PC-9 (cell line): ENCODE measurements around the gene DISC1. TPM values are rescaled to one million over a fixed set of nuclear protein-coding genes. Genes with fewer than 3 reads are reported as not detected.

Source experiments
- BruUV-seq: library from RNA; stranded (reverse); fragments of 400-500 nt; replicated peaks from 2 replicates; lab custom pipeline; 2021; lab: Mats Ljungman, UMichigan
- CTCF ChIA-PET: fragments of 300-600 bp; sonication (Branson Sonifier 250); formaldehyde crosslinking; loops from one replicate; lab custom pipeline; 2022; ENCODE audit warnings: antibody characterized with exemption; lab: Charles Lee
- POLR2A ChIA-PET: fragments of 300-600 bp; sonication (Branson Sonifier 250); formaldehyde crosslinking; loops from one replicate; lab custom pipeline; 2022; ENCODE audit warnings: antibody characterized with exemption; ENCODE audit not compliant: unreplicated experiment; lab: Charles Lee
- DNase-seq, 2 experiments: peaks; one replicate each; pipeline versions ENCODE4 v3.0.0 to v3.0.0-alpha.2; 2015 to 2022; ENCODE audit warnings: mixed read lengths in 1 of 2
- H2AFZ ChIP-seq: fragments of 200-600 bp; sonication (generic); 2 replicates; pipeline ENCODE4 v1.8.1; 2017; ENCODE audit warnings: antibody characterized with exemption
- H3F3A ChIP-seq: fragments of 200-600 bp; sonication (generic); 2 replicates; pipeline ENCODE4 v1.8.1; 2017; ENCODE audit warnings: antibody characterized with exemption, mild to moderate bottlenecking, low read depth; ENCODE audit not compliant: insufficient read depth
- H3K27ac ChIP-seq: fragments of 200-600 bp; sonication (generic); 2 replicates; pipeline ENCODE4 v1.6.1; 2016; ENCODE audit warnings: mixed run types
- H3K27me3 ChIP-seq: fragments of 200-600 bp; sonication (generic); 2 replicates; pipeline ENCODE4 v1.6.1; 2016; ENCODE audit warnings: low read depth, mixed run types; ENCODE audit not compliant: insufficient read depth
- H3K36me3 ChIP-seq: fragments of 200-600 bp; sonication (generic); 2 replicates; pipeline ENCODE4 v1.6.1; 2016; ENCODE audit warnings: low read depth, mixed run types
- H3K4me1 ChIP-seq: fragments of 200-600 bp; sonication (generic); replicated peaks from 2 replicates; pipeline ENCODE4 v1.6.1; 2016; ENCODE audit warnings: mixed run types; ENCODE audit not compliant: insufficient read depth
- H3K4me2 ChIP-seq: fragments of 200-600 bp; sonication (generic); 2 replicates; pipeline ENCODE4 v1.6.1; 2017; ENCODE audit warnings: mixed run types
- H3K4me3 ChIP-seq: fragments of 200-600 bp; sonication (generic); 2 replicates; pipeline ENCODE4 v1.6.1; 2016; ENCODE audit warnings: mixed run types
- H3K79me2 ChIP-seq: fragments of 200-600 bp; sonication (generic); 2 replicates; pipeline ENCODE4 v1.6.1; 2017; ENCODE audit warnings: low read depth, mixed run types
- H3K9me2 ChIP-seq: fragments of 200-600 bp; sonication (generic); 2 replicates; pipeline ENCODE4 v1.8.1; 2017; ENCODE audit warnings: mild to moderate bottlenecking; ENCODE audit not compliant: insufficient read depth
- H3K9me3 ChIP-seq: fragments of 200-600 bp; sonication (generic); 2 replicates; pipeline ENCODE4 v1.8.1; 2016; ENCODE audit warnings: low read depth; ENCODE audit not compliant: insufficient read depth
- H4K20me1 ChIP-seq: fragments of 200-600 bp; sonication (generic); 2 replicates; pipeline ENCODE4 v1.8.1; 2017; ENCODE audit not compliant: insufficient read depth
- EZH2 ChIP-seq: fragments of 200-600 bp; sonication (generic); IDR thresholded peaks from 2 replicates; pipeline ENCODE4 v1.8.0; 2017; ENCODE audit warnings: antibody characterized with exemption, low read depth
- intact Hi-C: fragments of 100-400 bp; cut with micrococcal nuclease; formaldehyde crosslinking; loops from one replicate; pipeline ENCODE4 v1.10.0; 2022; ENCODE audit not compliant: unreplicated experiment
- total RNA-seq: library from RNA; stranded (reverse); gene quantifications from 2 replicates; pipeline ENCODE4 v1.2.3, GENCODE V29; 2021
- TF ChIP-seq, protein P1 (sequence below): fragments of 200-600 bp; sonication (generic); conservative IDR thresholded peaks from 2 replicates; pipeline ENCODE4 v1.6.1; 2017; ENCODE audit warnings: mixed run types, antibody characterized with exemption, mild to moderate bottlenecking, moderate library complexity

The DISC1 gene
- total RNA-seq, 1 experiment from 2014 or later: 7.4 TPM

DNA sequence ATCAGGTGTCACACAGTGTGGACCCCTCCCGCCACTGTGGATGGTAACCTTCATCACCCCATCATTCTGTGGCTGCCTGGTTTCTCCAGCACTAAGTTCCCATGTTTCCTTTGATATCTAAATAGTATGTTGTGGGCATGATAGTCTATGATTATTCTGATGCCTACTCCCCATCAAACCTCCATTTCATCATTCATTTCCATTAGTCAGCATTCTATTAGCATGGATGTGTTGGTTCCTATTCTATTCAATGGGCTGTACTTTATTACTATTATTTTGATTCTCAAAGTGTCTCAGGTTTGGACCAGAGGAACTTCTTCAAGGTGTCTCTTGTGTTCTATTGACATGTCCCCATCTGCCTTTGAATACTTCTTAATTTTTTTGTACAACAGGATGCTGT, 112.0 kb downstream of the DISC1 start:
- intact Hi-C loops: no loop called here
- no peaks in the 10 kb centered on the region for H3K79me2 ChIP-seq

DNA sequence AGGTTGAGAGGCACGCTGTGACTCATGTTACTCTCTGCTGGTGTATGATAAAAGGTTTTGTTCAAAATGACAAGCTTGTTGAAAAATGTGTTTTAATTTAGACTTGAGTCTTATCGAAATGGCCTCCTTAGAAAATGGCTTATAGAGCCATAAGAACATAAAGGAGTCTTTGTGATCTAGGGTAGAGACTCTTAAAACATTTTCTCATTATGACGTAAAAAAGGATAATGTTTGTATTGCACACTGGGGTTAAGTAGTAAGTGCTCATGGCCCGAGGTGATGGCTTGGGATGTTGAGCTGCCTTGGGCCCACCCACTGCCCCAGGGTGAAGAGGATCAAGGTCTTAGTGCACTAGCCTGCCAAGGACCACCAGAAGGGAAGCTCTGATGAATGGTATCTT, 117.4 kb downstream of the DISC1 start:
- Histone ChIP-seq H4K20me1 (no peaks in the 10 kb centered on the region), H3K27ac (no peak overlapping the region), H3F3A (no peaks in the 10 kb centered on the region), H3K4me1 (no peaks in the 10 kb centered on the region), H3K79me2 (no peaks in the 10 kb centered on the region), H3K27me3 (no peaks in the 10 kb centered on the region), H3K9me2 (no peaks in the 10 kb centered on the region), H3K4me2 (no peak overlapping the region), H3K9me3 (no peaks in the 10 kb centered on the region), H2AFZ (no peak overlapping the region), H3K36me3 (no peaks in the 10 kb centered on the region), H3K4me3 (no peak overlapping the region)
- TF ChIP-seq, protein P1, sequence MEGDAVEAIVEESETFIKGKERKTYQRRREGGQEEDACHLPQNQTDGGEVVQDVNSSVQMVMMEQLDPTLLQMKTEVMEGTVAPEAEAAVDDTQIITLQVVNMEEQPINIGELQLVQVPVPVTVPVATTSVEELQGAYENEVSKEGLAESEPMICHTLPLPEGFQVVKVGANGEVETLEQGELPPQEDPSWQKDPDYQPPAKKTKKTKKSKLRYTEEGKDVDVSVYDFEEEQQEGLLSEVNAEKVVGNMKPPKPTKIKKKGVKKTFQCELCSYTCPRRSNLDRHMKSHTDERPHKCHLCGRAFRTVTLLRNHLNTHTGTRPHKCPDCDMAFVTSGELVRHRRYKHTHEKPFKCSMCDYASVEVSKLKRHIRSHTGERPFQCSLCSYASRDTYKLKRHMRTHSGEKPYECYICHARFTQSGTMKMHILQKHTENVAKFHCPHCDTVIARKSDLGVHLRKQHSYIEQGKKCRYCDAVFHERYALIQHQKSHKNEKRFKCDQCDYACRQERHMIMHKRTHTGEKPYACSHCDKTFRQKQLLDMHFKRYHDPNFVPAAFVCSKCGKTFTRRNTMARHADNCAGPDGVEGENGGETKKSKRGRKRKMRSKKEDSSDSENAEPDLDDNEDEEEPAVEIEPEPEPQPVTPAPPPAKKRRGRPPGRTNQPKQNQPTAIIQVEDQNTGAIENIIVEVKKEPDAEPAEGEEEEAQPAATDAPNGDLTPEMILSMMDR: no peak
- no peak for TF ChIP-seq EZH2
- no peak for DNase-seq
- ChIA-PET CTCF (no interaction called here), POLR2A (no interaction called here)
- intact Hi-C loops: no loop called here
- no TSS peak for BruUV-seq

More for the DNA sequence above, 112.0 kb downstream of the DISC1 start:
- Histone ChIP-seq H3K4me1 (no peaks in the 10 kb centered on the region), H2AFZ (no peak overlapping the region), H3K4me3 (no peak overlapping the region), H3K4me2 (no peak overlapping the region), H3K9me3 (no peaks in the 10 kb centered on the region), H3K27ac (no peak overlapping the region), H3K36me3 (no peaks in the 10 kb centered on the region), H3F3A (no peaks in the 10 kb centered on the region), H3K9me2 (no peaks in the 10 kb centered on the region), H4K20me1 (no peaks in the 10 kb centered on the region), H3K27me3 (no peaks in the 10 kb centered on the region)
- DNase-seq: no peak
- POLR2A ChIA-PET: no interaction called here
- no TSS peak for BruUV-seq
- TF ChIP-seq, protein P1: no peak
- no peak for TF ChIP-seq EZH2
- CTCF ChIA-PET: no interaction called here

- no peaks in the 10 kb centered on the region for H3F3A ChIP-seq
- H3K79me2 ChIP-seq: no peaks in the 10 kb centered on the region
- H3K4me3 ChIP-seq: no peak overlapping the region
- no peaks in the 10 kb centered on the region for H4K20me1 ChIP-seq
- H3K9me2 ChIP-seq: no peaks in the 10 kb centered on the region
- BruUV-seq: no TSS peak
- H3K4me1 ChIP-seq: no peaks in the 10 kb centered on the region
- no peak for DNase-seq
- ChIA-PET POLR2A (no interaction called here), CTCF (no interaction called here)
- H2AFZ ChIP-seq: no peak overlapping the region
- no peak for TF ChIP-seq EZH2
- TF ChIP-seq, protein P1: no peak
- H3K36me3 ChIP-seq: 0 out of 2 replicates have a peak, but pooled peaks cover 3% of the 10 kb centered on the region
- no peaks in the 10 kb centered on the region for H3K27me3 ChIP-seq
- intact Hi-C loops: no loop called here
- H3K27ac ChIP-seq: no peak overlapping the region
- peaks cover 3% of the 10 kb centered on the region; the same call in 1 of the 2 replicates for H3K9me3 ChIP-seq
- H3K4me2 ChIP-seq: no peak overlapping the region
Measured at GRCh38 chr1:231748760-231749415, 122.3 kb downstream of the DISC1 start.
